Spleen (tissue), 7 donors: ENCODE data around the gene NBAS.

ENCODE experiments used
- CTCF ChIP-seq, 11 experiments: fragments of 200-600 bp in 7 of 11; fragments of 450-650 bp in 4 of 11; sonication (generic) in 4 of 11; IDR thresholded peaks in 8 of 11; conservative IDR thresholded peaks in 3 of 11; 1 replicate in 7 of 11; 2 replicates in 4 of 11; pipeline versions ENCODE4 v1.4.0 to v1.8.0; 2016 to 2021; ENCODE audit warnings: antibody characterized with exemption in 11 of 11, inconsistent platforms in 4 of 11, mild to moderate bottlenecking in 1 of 11
- POLR2A ChIP-seq, 3 donors: fragments of 450-650 bp; IDR thresholded peaks; one replicate each; pipeline ENCODE4 v1.5.1; 2017; ENCODE audit warnings: antibody characterized with exemption in 3 of 3, mild to moderate bottlenecking in 1 of 3
- POLR2AphosphoS5 ChIP-seq, 3 donors: sonication (generic); formaldehyde crosslinking; IDR thresholded peaks; one replicate each; pipeline ENCODE4 v1.5.1; 2017; ENCODE audit warnings: antibody characterized with exemption in 3 of 3
- donor health status: DM: no; HTN: no; CAD: no; lungs with moderate emphysema.
- donor health status: DM: no; HTN: no; CAD: no.
- donor health status: DM: no; HTN: no; CAD: no.

- TF ChIP-seq CTCF (IDR thresholded peaks at IDR 0.05 in 8 of 11, conservative IDR thresholded peaks at IDR 0.05 in 3 of 11) (no peak), POLR2A (IDR thresholded peaks at IDR 0.05) (no peak), POLR2AphosphoS5 (IDR thresholded peaks at IDR 0.05) (no peak)
These were observed 289.1 kb downstream of the NBAS start for GRCh38 chr2:15271941-15272542.
